K562 (cell line): Measurements from ENCODE around the gene NPB. TPM values are rescaled to one million over a fixed set of nuclear protein-coding genes. Genes with fewer than 3 reads are reported as not detected.

Source experiments
- CBX8 ChIP-seq: fragments of 200-600 bp; sonication (generic); IDR thresholded peaks from 2 replicates; pipeline ENCODE4 v1.6.1; 2012; ENCODE audit warnings: borderline replicate concordance, mixed run types, low read depth, mild to moderate bottlenecking, moderate library complexity, mixed read lengths, low read length, control low read depth, inconsistent platforms; ENCODE audit not compliant: poor library complexity, severe bottlenecking; ENCODE audit errors: extremely low read depth
- ILK ChIP-seq: fragments of 450-650 bp; IDR thresholded peaks from 2 replicates; pipeline ENCODE4 v1.6.1; 2016; ENCODE audit warnings: missing genetic modification characterization, low read depth, mild to moderate bottlenecking, missing compliant biosample characterization, moderate library complexity, borderline replicate concordance
- MTF1 ChIP-seq: fragments of 250-450 bp; sonication (Bioruptor Pico); IDR thresholded peaks from 2 replicates; pipeline ENCODE4 v1.9.0; 2021; ENCODE audit warnings: moderate library complexity, mild to moderate bottlenecking, inconsistent platforms, borderline replicate concordance
- MYNN ChIP-seq, 2 experiments: sonication (generic); formaldehyde crosslinking in 1 of 2; IDR thresholded peaks; 2 replicates each; pipeline versions ENCODE4 v1.5.0 to v1.6.1; 2016 to 2020; ENCODE audit warnings: antibody characterized with exemption in 1 of 2, missing genetic modification reagents in 1 of 2
- PPARD ChIP-seq: fragments of 250-450 bp; sonication (Bioruptor Pico); IDR thresholded peaks from 2 replicates; pipeline ENCODE4 v1.8.0; 2022; ENCODE audit warnings: inconsistent platforms, mild to moderate bottlenecking, moderate library complexity
- SP1 ChIP-seq: sonication (generic); formaldehyde crosslinking; IDR thresholded peaks from 2 replicates; pipeline ENCODE4 v1.8.1; 2022; ENCODE audit warnings: mild to moderate bottlenecking, missing genetic modification reagents
- ZNF347 ChIP-seq: fragments of 450-650 bp; formaldehyde crosslinking; IDR thresholded peaks from 2 replicates; pipeline ENCODE4 v1.4.0; 2020; ENCODE audit warnings: low read depth, mild to moderate bottlenecking, moderate library complexity
- ZNF586 ChIP-seq: fragments of 450-650 bp; formaldehyde crosslinking; conservative IDR thresholded peaks from 2 replicates; pipeline ENCODE4 v1.4.0; 2020; ENCODE audit warnings: mild to moderate bottlenecking, moderate library complexity
- ZNF695 ChIP-seq: fragments of 450-650 bp; formaldehyde crosslinking; IDR thresholded peaks from 2 replicates; pipeline ENCODE4 v1.4.0; 2020; ENCODE audit warnings: mild to moderate bottlenecking, moderate library complexity
- polyA plus RNA-seq, 8 experiments: library from polyadenylated mRNA; depleted of rRNA in 4 of 8; stranded (reverse) in 5 of 8; unstranded in 3 of 8; fragments of >200 nt; fragmentation: Nextera tagmentation in 2 of 8; fragmentation: Illumina TruSeq in 1 of 8; extraction: Ambion mirVana in 2 of 8; extraction: Trizol in 1 of 8; gene quantifications; 2 replicates each; pipeline versions ENCODE4 v1.2.1 to v1.2.3, GENCODE V29; 2011 to 2014; ENCODE audit warnings: inconsistent platforms in 1 of 8, missing spikeins in 1 of 8
- total RNA-seq, 7 experiments: library from RNA; depleted of rRNA in 6 of 7; stranded (reverse); fragments of >200 nt in 6 of 7; fragmentation: Illumina TruSeq in 2 of 7; extraction: Trizol in 2 of 7; gene quantifications; 2 replicates each; pipeline versions ENCODE4 v1.2.1 to v1.2.3, GENCODE V29; 2011 to 2021; ENCODE audit warnings: low replicate concordance in 1 of 7
- TF ChIP-seq, protein P1 (sequence below): fragments of 450-650 bp; IDR thresholded peaks from 2 replicates; pipeline ENCODE4 v1.6.1; 2018; ENCODE audit warnings: mild to moderate bottlenecking, low read depth; ENCODE audit not compliant: partially characterized antibody
- TF ChIP-seq, protein P2 (sequence below), 2 experiments: fragments of 450-650 bp; conservative IDR thresholded peaks; 2 replicates each; pipeline ENCODE4 v1.6.1; 2017; ENCODE audit warnings: mild to moderate bottlenecking in 2 of 2, moderate library complexity in 2 of 2
- TF ChIP-seq, protein P3 (sequence below): fragments of 450-650 bp; IDR thresholded peaks from 2 replicates; pipeline ENCODE4 v1.7.1; 2018; ENCODE audit warnings: mild to moderate bottlenecking, low read depth; ENCODE audit not compliant: partially characterized antibody
- TF ChIP-seq, protein P4 (sequence below): fragments of 250-450 bp; sonication (Bioruptor Pico); IDR thresholded peaks from 2 replicates; pipeline ENCODE4 v1.8.0; 2022; ENCODE audit warnings: inconsistent platforms
- TF ChIP-seq, protein P5 (sequence below): conservative IDR thresholded peaks from 2 replicates; pipeline ENCODE4 v1.6.1; 2011; ENCODE audit warnings: low read depth, mild to moderate bottlenecking, low read length; ENCODE audit not compliant: control insufficient read depth
- TF ChIP-seq, protein P6 (sequence below): fragments of 450-650 bp; IDR thresholded peaks from 2 replicates; pipeline ENCODE4 v1.6.1; 2016

The NPB gene
- total and polyA plus RNA-seq, 9 of the 15 experiments (the other 6 are each of a cell fraction or from before 2014, with no cell fraction given), result 0.03 to 0.61 (median 0.14) TPM; not detected in 2

DNA sequence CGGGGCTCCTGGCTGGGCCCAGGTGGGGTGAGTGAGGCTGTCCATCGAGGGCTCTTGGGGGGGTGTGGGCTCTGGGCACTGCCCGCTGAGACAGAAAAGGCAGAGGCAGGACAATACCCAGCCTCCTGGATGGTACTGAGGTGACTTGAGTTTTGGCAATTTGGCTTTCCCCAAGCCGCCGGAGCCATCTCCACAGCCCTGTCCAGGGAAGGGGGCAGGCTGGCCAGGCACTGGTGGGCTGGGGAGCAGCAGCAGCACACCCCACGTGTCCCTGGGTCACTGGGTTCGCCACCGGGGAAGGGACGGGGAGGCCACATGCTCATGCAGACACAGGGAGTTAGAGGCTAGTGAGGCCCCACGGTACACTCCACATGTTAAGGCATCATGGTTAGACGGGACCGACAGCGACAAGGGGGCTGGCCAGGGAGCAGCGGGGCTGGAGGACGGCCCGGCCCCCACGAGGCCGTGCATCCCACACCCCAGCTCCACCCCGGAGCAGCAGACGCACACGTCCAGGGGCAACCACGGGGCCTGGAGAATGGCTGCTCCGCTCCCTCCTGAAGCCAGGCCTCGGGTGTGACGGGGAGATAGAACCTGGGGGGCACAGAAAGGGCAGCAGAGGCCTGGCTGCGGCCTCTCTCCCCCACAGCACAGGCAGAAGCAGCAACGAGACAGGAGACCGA lies 33.9 kb upstream of the NPB start (continued):
- TF ChIP-seq, protein P1, sequence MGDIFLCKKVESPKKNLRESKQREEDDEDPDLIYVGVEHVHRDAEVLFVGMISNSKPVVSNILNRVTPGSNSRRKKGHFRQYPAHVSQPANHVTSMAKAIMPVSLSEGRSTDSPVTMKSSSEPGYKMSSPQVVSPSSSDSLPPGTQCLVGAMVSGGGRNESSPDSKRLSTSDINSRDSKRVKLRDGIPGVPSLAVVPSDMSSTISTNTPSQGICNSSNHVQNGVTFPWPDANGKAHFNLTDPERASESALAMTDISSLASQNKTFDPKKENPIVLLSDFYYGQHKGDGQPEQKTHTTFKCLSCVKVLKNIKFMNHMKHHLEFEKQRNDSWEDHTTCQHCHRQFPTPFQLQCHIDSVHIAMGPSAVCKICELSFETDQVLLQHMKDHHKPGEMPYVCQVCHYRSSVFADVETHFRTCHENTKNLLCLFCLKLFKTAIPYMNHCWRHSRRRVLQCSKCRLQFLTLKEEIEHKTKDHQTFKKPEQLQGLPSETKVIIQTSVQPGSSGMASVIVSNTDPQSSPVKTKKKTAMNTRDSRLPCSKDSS, result no peak
- TF ChIP-seq, protein P2, sequence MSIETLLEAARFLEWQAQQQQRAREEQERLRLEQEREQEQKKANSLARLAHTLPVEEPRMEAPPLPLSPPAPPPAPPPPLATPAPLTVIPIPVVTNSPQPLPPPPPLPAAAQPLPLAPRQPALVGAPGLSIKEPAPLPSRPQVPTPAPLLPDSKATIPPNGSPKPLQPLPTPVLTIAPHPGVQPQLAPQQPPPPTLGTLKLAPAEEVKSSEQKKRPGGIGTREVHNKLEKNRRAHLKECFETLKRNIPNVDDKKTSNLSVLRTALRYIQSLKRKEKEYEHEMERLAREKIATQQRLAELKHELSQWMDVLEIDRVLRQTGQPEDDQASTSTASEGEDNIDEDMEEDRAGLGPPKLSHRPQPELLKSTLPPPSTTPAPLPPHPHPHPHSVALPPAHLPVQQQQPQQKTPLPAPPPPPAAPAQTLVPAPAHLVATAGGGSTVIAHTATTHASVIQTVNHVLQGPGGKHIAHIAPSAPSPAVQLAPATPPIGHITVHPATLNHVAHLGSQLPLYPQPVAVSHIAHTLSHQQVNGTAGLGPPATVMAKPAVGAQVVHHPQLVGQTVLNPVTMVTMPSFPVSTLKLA (conservative IDR thresholded peaks at IDR 0.05), result peak in 1 of 2 experiments; percentile 46; a peak in 1 of 4 replicates
- TF ChIP-seq MYNN (IDR thresholded peaks at IDR 0.05) (no peak; the same call in 1 of the 2 replicates), MYNN (CRISPR knock-in tag; IDR thresholded peaks at IDR 0.05) (no peak), PPARD (CRISPR knock-in tag) (no peak), ZNF347 (CRISPR knock-in tag) (no peak), ZNF695 (CRISPR knock-in tag) (no peak; the same call in 1 of the 2 replicates), ILK (tag) (no peak), MTF1 (CRISPR knock-in tag) (no peak), SP1 (CRISPR knock-in tag) (peak; percentile 28), CBX8 (no peak), ZNF586 (CRISPR knock-in tag) (no peak)
- TF ChIP-seq, protein P3, sequence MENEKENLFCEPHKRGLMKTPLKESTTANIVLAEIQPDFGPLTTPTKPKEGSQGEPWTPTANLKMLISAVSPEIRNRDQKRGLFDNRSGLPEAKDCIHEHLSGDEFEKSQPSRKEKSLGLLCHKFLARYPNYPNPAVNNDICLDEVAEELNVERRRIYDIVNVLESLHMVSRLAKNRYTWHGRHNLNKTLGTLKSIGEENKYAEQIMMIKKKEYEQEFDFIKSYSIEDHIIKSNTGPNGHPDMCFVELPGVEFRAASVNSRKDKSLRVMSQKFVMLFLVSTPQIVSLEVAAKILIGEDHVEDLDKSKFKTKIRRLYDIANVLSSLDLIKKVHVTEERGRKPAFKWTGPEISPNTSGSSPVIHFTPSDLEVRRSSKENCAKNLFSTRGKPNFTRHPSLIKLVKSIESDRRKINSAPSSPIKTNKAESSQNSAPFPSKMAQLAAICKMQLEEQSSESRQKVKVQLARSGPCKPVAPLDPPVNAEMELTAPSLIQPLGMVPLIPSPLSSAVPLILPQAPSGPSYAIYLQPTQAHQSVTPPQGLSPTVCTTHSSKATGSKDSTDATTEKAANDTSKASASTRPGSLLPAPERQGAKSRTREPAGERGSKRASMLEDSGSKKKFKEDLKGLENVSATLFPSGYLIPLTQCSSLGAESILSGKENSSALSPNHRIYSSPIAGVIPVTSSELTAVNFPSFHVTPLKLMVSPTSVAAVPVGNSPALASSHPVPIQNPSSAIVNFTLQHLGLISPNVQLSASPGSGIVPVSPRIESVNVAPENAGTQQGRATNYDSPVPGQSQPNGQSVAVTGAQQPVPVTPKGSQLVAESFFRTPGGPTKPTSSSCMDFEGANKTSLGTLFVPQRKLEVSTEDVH, result peak; percentile 44
- TF ChIP-seq, protein P4, sequence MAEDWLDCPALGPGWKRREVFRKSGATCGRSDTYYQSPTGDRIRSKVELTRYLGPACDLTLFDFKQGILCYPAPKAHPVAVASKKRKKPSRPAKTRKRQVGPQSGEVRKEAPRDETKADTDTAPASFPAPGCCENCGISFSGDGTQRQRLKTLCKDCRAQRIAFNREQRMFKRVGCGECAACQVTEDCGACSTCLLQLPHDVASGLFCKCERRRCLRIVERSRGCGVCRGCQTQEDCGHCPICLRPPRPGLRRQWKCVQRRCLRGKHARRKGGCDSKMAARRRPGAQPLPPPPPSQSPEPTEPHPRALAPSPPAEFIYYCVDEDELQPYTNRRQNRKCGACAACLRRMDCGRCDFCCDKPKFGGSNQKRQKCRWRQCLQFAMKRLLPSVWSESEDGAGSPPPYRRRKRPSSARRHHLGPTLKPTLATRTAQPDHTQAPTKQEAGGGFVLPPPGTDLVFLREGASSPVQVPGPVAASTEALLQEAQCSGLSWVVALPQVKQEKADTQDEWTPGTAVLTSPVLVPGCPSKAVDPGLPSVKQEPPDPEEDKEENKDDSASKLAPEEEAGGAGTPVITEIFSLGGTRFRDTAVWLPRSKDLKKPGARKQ (CRISPR knock-in tag), result no peak
- TF ChIP-seq, protein P5, sequence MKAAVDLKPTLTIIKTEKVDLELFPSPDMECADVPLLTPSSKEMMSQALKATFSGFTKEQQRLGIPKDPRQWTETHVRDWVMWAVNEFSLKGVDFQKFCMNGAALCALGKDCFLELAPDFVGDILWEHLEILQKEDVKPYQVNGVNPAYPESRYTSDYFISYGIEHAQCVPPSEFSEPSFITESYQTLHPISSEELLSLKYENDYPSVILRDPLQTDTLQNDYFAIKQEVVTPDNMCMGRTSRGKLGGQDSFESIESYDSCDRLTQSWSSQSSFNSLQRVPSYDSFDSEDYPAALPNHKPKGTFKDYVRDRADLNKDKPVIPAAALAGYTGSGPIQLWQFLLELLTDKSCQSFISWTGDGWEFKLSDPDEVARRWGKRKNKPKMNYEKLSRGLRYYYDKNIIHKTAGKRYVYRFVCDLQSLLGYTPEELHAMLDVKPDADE, result peak; percentile 74; the same call in 1 of the 2 replicates
- TF ChIP-seq, protein P6, sequence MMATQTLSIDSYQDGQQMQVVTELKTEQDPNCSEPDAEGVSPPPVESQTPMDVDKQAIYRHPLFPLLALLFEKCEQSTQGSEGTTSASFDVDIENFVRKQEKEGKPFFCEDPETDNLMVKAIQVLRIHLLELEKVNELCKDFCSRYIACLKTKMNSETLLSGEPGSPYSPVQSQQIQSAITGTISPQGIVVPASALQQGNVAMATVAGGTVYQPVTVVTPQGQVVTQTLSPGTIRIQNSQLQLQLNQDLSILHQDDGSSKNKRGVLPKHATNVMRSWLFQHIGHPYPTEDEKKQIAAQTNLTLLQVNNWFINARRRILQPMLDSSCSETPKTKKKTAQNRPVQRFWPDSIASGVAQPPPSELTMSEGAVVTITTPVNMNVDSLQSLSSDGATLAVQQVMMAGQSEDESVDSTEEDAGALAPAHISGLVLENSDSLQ, result no peak
